Mesothelial cell of epicardium (in vitro differentiated cells): ENCODE measurements around the gene SAA1. TPM values are rescaled to one million over a fixed set of nuclear protein-coding genes. Genes with fewer than 3 reads are reported as not detected.
"Not testable (repeated sequence)": the region's sequence is repeated elsewhere in the genome, so short reads cannot be mapped to it uniquely, and the experiment has no call there.

Source experiments
- DNase-seq, 2 experiments: peaks; one replicate each; pipeline ENCODE4 v3.0.0; 2021; ENCODE audit warnings: low spot score in 2 of 2; ENCODE audit not compliant: unreplicated experiment in 2 of 2
- H3K27ac Mint-ChIP-seq: 2 replicates; pipeline ENCODE4 v1.8.0; 2021; ENCODE audit warnings: mixed read lengths
- H3K27me3 Mint-ChIP-seq: 2 replicates; pipeline ENCODE4 v1.8.0; 2021; ENCODE audit warnings: low read depth, mixed read lengths
- H3K36me3 Mint-ChIP-seq: 2 replicates; pipeline ENCODE4 v1.8.0; 2021; ENCODE audit warnings: mixed read lengths
- H3K4me1 Mint-ChIP-seq: 2 replicates; pipeline ENCODE4 v1.8.0; 2021; ENCODE audit warnings: mixed read lengths
- H3K4me3 Mint-ChIP-seq: 2 replicates; pipeline ENCODE4 v1.8.0; 2021; ENCODE audit warnings: mild to moderate bottlenecking, moderate library complexity, mixed read lengths
- H3K9me3 Mint-ChIP-seq: 2 replicates; pipeline ENCODE4 v1.8.0; 2021; ENCODE audit warnings: mixed read lengths
- CTCF ChIP-seq: fragments of 200-600 bp; sonication (generic); IDR thresholded peaks from one replicate; pipeline ENCODE4 v1.5.0; 2021; ENCODE audit warnings: antibody characterized with exemption; ENCODE audit not compliant: unreplicated experiment
- total RNA-seq: library from RNA; stranded (reverse); gene quantifications from 3 replicates; pipeline ENCODE4 v1.2.1, GENCODE V29; 2021

SAA1 gene
- total RNA-seq, 1 donor from 2014 or later = not detected

GRCh38 chr11:18264035-18264434 is 2.0 kb upstream of the SAA1 start:
- Mint-ChIP-seq H3K27me3 (no peaks in the 10 kb centered on the region), H3K36me3 (no peaks in the 10 kb centered on the region), H3K27ac (no peak overlapping the region), H3K4me1 (no peaks in the 10 kb centered on the region), H3K9me3 (no peaks in the 10 kb centered on the region), H3K4me3 (no peak overlapping the region)
- no peak for DNase-seq
- no peak for TF ChIP-seq CTCF

GRCh38 chr11:18264677-18265555 is 1.1 kb upstream of the SAA1 start:
- no peaks in the 10 kb centered on the region for H3K9me3 Mint-ChIP-seq
- H3K27ac Mint-ChIP-seq = no peak overlapping the region
- TF ChIP-seq CTCF = no peak
- H3K4me1 Mint-ChIP-seq = no peaks in the 10 kb centered on the region
- no peak overlapping the region for H3K4me3 Mint-ChIP-seq
- DNase-seq = no peak
- no peaks in the 10 kb centered on the region for H3K36me3 Mint-ChIP-seq
- H3K27me3 Mint-ChIP-seq = no peaks in the 10 kb centered on the region

GRCh38 chr11:18267335-18268133 is 1.5 kb downstream of the SAA1 start:
- not testable (repeated sequence) for H3K27me3 Mint-ChIP-seq, H3K27ac Mint-ChIP-seq, H3K4me3 Mint-ChIP-seq, H3K9me3 Mint-ChIP-seq, H3K36me3 Mint-ChIP-seq, H3K4me1 Mint-ChIP-seq, DNase-seq

GRCh38 chr11:18269252-18269651 is 3.2 kb downstream of the SAA1 start:
- H3K36me3 Mint-ChIP-seq, H3K27ac Mint-ChIP-seq, H3K27me3 Mint-ChIP-seq, H3K9me3 Mint-ChIP-seq, H3K4me3 Mint-ChIP-seq, H3K4me1 Mint-ChIP-seq, DNase-seq: not testable (repeated sequence)

- no peak for DNase-seq
- no peak overlapping the region for H3K27ac Mint-ChIP-seq
- no peaks in the 10 kb centered on the region for H3K27me3 Mint-ChIP-seq
- H3K4me1 Mint-ChIP-seq = no peaks in the 10 kb centered on the region
- no peak overlapping the region for H3K4me3 Mint-ChIP-seq
- peaks cover 6% of the 10 kb centered on the region for H3K36me3 Mint-ChIP-seq
- no peak for TF ChIP-seq CTCF
- no peaks in the 10 kb centered on the region for H3K9me3 Mint-ChIP-seq
These were observed 4.0 kb downstream of the SAA1 start for GRCh38 chr11:18270102-18270501.

- Mint-ChIP-seq H3K27ac (no peak overlapping the region), H3K4me1 (no peaks in the 10 kb centered on the region), H3K4me3 (no peak overlapping the region), H3K9me3 (peaks cover 3% of the 10 kb centered on the region), H3K27me3 (no peaks in the 10 kb centered on the region), H3K36me3 (peaks cover 9% of the 10 kb centered on the region)
- DNase-seq = no peak
- TF ChIP-seq CTCF = no peak
These were observed 5.1 kb downstream of the SAA1 start for GRCh38 chr11:18271206-18271605.
